Peyer's patch (tissue), 4 donors: ENCODE data around the gene RFESD.

Experiments
- POLR2A ChIP-seq, 2 donors: fragments of 450-650 bp; IDR thresholded peaks; one replicate each; pipeline ENCODE4 v1.5.1; 2017; ENCODE audit warnings: antibody characterized with exemption in 2 of 2, mild to moderate bottlenecking in 2 of 2, moderate library complexity in 2 of 2
- TF ChIP-seq, protein P1 (sequence below), 6 experiments: fragments of 450-650 bp in 4 of 6; fragments of 200-600 bp in 2 of 6; sonication (generic) in 1 of 6; IDR thresholded peaks; one replicate each; pipeline ENCODE4 v1.5.1; 2017 to 2019; ENCODE audit warnings: antibody characterized with exemption in 6 of 6, mild to moderate bottlenecking in 3 of 6, moderate library complexity in 1 of 6

DNA sequence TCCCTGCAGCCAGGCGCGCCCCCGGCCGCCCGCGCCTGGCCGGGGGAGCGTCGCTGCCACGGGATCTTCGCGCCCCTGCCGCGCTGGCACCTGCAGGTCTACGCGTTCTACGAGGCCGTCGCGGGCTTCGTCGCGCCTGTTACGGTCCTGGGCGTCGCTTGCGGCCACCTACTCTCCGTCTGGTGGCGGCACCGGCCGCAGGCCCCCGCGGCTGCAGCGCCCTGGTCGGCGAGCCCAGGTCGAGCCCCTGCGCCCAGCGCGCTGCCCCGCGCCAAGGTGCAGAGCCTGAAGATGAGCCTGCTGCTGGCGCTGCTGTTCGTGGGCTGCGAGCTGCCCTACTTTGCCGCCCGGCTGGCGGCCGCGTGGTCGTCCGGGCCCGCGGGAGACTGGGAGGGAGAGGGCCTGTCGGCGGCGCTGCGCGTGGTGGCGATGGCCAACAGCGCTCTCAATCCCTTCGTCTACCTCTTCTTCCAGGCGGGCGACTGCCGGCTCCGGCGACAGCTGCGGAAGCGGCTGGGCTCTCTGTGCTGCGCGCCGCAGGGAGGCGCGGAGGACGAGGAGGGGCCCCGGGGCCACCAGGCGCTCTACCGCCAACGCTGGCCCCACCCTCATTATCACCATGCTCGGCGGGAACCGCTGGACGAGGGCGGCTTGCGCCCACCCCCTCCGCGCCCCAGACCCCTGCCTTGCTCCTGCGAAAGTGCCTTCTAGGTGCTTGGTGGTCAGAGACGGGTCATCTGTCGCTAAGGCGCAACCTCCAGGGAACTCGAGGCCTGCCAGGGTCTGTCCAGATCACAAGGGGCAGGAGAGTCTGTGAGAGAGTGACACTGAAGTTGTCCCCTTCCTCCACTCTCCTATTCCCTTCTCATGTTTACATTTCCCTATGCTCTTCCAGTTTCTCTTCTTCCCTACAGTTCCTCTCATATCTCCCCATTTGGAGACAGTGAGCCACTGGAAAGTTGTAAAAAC lies 25.4 kb upstream of the RFESD start:
- TF ChIP-seq, protein P1, sequence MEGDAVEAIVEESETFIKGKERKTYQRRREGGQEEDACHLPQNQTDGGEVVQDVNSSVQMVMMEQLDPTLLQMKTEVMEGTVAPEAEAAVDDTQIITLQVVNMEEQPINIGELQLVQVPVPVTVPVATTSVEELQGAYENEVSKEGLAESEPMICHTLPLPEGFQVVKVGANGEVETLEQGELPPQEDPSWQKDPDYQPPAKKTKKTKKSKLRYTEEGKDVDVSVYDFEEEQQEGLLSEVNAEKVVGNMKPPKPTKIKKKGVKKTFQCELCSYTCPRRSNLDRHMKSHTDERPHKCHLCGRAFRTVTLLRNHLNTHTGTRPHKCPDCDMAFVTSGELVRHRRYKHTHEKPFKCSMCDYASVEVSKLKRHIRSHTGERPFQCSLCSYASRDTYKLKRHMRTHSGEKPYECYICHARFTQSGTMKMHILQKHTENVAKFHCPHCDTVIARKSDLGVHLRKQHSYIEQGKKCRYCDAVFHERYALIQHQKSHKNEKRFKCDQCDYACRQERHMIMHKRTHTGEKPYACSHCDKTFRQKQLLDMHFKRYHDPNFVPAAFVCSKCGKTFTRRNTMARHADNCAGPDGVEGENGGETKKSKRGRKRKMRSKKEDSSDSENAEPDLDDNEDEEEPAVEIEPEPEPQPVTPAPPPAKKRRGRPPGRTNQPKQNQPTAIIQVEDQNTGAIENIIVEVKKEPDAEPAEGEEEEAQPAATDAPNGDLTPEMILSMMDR (IDR thresholded peaks at IDR 0.05) = no peak
- TF ChIP-seq POLR2A (IDR thresholded peaks at IDR 0.05) = no peak
